B cell (primary cell): ENCODE measurements around the gene CRHR1. TPM values are rescaled to one million over a fixed set of nuclear protein-coding genes. Genes with fewer than 3 reads are reported as not detected.

Source experiments
- ATAC-seq: fragments of 200-7000 bp; cut with Tn5 transposase; one replicate; pipeline ENCODE4 v1.10.0; 2021; ENCODE audit warnings: low read depth, mild to moderate bottlenecking, moderate number of reproducible peaks, moderate library complexity
- CTCF ChIA-PET: fragments of 350-600 bp; sonication (Branson Sonifier 250); formaldehyde crosslinking; loops from one replicate; lab custom pipeline; 2021; ENCODE audit warnings: antibody characterized with exemption, inconsistent platforms; lab: Charles Lee
- POLR2A ChIA-PET: fragments of 350-600 bp; sonication (Branson Sonifier 250); formaldehyde crosslinking; loops from one replicate; lab custom pipeline; 2021; ENCODE audit warnings: antibody characterized with exemption; lab: Charles Lee
- DNase-seq: peaks from one replicate; pipeline ENCODE4 v3.0.0; 2013
- H2AFZ ChIP-seq: 2 replicates; pipeline ENCODE4 v1.6.1; 2012; ENCODE audit warnings: mild to moderate bottlenecking, low read depth, low read length; ENCODE audit not compliant: insufficient read depth, poor library complexity, severe bottlenecking
- H3K27ac ChIP-seq, 2 donors: 1 replicate in 1 of 2; 2 replicates in 1 of 2; pipeline ENCODE4 v1.5.1; 2012 to 2013; ENCODE audit warnings: low read length in 2 of 2, mild to moderate bottlenecking in 2 of 2, moderate library complexity in 1 of 2
- H3K27me3 ChIP-seq, 4 experiments: fragments of 200-600 bp in 1 of 4; sonication (generic) in 1 of 4; replicated peaks in 1 of 4; 1 replicate in 2 of 4; 2 replicates in 2 of 4; pipeline versions ENCODE4 v1.6.1 to v1.7.0; 2013 to 2016; ENCODE audit warnings: low read length in 3 of 4, mild to moderate bottlenecking in 2 of 4, mixed read lengths in 1 of 4, moderate library complexity in 1 of 4; ENCODE audit not compliant: insufficient read depth in 4 of 4, control insufficient read depth in 3 of 4; ENCODE audit errors: control extremely low read depth in 1 of 4
- H3K36me3 ChIP-seq, 2 experiments: replicated peaks in 1 of 2; 1 replicate in 1 of 2; 2 replicates in 1 of 2; pipeline versions ENCODE4 v1.6.1 to v1.7.1; 2013; ENCODE audit warnings: low read length in 1 of 2; ENCODE audit not compliant: insufficient read depth in 2 of 2, control insufficient read depth in 1 of 2; ENCODE audit errors: control extremely low read depth in 1 of 2, extremely low read depth in 1 of 2
- H3K4me1 ChIP-seq, 2 donors: fragments of 200-600 bp in 1 of 2; sonication (generic) in 1 of 2; 1 replicate in 1 of 2; 2 replicates in 1 of 2; pipeline versions ENCODE4 v1.5.1 to v1.6.1; 2013 to 2017; ENCODE audit warnings: low read length in 2 of 2; ENCODE audit not compliant: control insufficient read depth in 2 of 2, insufficient read depth in 2 of 2
- H3K4me2 ChIP-seq: replicated peaks from 2 replicates; pipeline ENCODE3; 2012; ENCODE audit warnings: mild to moderate bottlenecking, low read depth, low read length; ENCODE audit not compliant: poor library complexity, severe bottlenecking
- H3K4me3 ChIP-seq, 5 experiments: fragments of 200-600 bp in 1 of 5; sonication (generic) in 1 of 5; 1 replicate in 3 of 5; 2 replicates in 2 of 5; pipeline versions ENCODE4 v1.5.1 to v1.7.0; 2011 to 2016; ENCODE audit warnings: low read length in 4 of 5, mild to moderate bottlenecking in 4 of 5, low read depth in 2 of 5, control low read depth in 1 of 5, moderate library complexity in 1 of 5; ENCODE audit not compliant: insufficient read depth in 1 of 5; ENCODE audit errors: control extremely low read depth in 1 of 5, extremely low read depth in 1 of 5
- H3K79me2 ChIP-seq: fragments of 200-600 bp; sonication (generic); one replicate; pipeline ENCODE4 v1.6.0; 2016; ENCODE audit warnings: low read length; ENCODE audit not compliant: control insufficient read depth, insufficient read depth
- H3K9ac ChIP-seq: fragments of 200-600 bp; sonication (generic); 2 replicates; pipeline ENCODE4 v1.6.1; 2017; ENCODE audit warnings: mild to moderate bottlenecking, low read length, moderate library complexity
- H3K9me3 ChIP-seq, 3 donors: one replicate each; pipeline versions ENCODE4 v1.6.1 to v1.7.1; 2013; ENCODE audit warnings: low read length in 2 of 3; ENCODE audit not compliant: control insufficient read depth in 2 of 3, insufficient read depth in 1 of 3; ENCODE audit errors: control extremely low read depth in 1 of 3
- H4K20me1 ChIP-seq: 2 replicates; pipeline ENCODE4 v1.6.0; 2012; ENCODE audit warnings: mild to moderate bottlenecking, low read length; ENCODE audit not compliant: insufficient read depth, control insufficient read depth, poor library complexity, severe bottlenecking
- H3K27ac Mint-ChIP-seq: one replicate; pipeline ENCODE4 v1.8.0; 2021; ENCODE audit warnings: mixed read lengths
- H3K27me3 Mint-ChIP-seq: one replicate; pipeline ENCODE4 v1.8.0; 2021; ENCODE audit warnings: mixed read lengths
- H3K4me1 Mint-ChIP-seq: one replicate; pipeline ENCODE4 v1.8.0; 2021; ENCODE audit warnings: mixed read lengths
- H3K4me3 Mint-ChIP-seq: one replicate; pipeline ENCODE4 v1.8.0; 2021; ENCODE audit warnings: mixed read lengths
- H3K9me3 Mint-ChIP-seq: one replicate; pipeline ENCODE4 v1.8.0; 2022; ENCODE audit warnings: mixed read lengths; ENCODE audit not compliant: insufficient read depth
- EZH2 ChIP-seq: IDR thresholded peaks from 2 replicates; pipeline ENCODE4 v1.6.1; 2012; ENCODE audit warnings: borderline replicate concordance, low read depth, mild to moderate bottlenecking, moderate library complexity, low read length; ENCODE audit not compliant: insufficient read depth, poor library complexity, severe bottlenecking
- WGBS: methylation state at CpG from one replicate; pipeline ENCODE4 v1.1.5; 2013; ENCODE audit warnings: missing lambda C conversion rate; ENCODE audit not compliant: insufficient coverage; 5-methylcytosine and 5-hydroxymethylcytosine counted together
- intact Hi-C: fragments of 100-400 bp; cut with micrococcal nuclease; formaldehyde crosslinking; loops from one replicate; pipeline ENCODE4 v1.10.0; 2022
- polyA plus RNA-seq: library from polyadenylated mRNA; depleted of rRNA; stranded (reverse); fragments of >200 nt; gene quantifications from 2 replicates; pipeline ENCODE4 v1.2.3, GENCODE V29; 2012
- total RNA-seq, 2 donors: library from RNA; stranded (reverse); fragments of 120-200 nt in 1 of 2; gene quantifications; 1 replicate in 1 of 2; 2 replicates in 1 of 2; pipeline versions ENCODE4 v1.2.3 to v1.2.4, GENCODE V29; 2013 to 2022
- TF ChIP-seq, protein P1 (sequence below): fragments of 200-600 bp; IDR thresholded peaks from one replicate; pipeline ENCODE4 v1.8.0; 2022; ENCODE audit warnings: antibody characterized with exemption, mild to moderate bottlenecking

CRHR1 gene
- total and polyA plus RNA-seq, 2 donors (not counting 1 experiment from before 2014, with no cell fraction given), result not detected

DNA sequence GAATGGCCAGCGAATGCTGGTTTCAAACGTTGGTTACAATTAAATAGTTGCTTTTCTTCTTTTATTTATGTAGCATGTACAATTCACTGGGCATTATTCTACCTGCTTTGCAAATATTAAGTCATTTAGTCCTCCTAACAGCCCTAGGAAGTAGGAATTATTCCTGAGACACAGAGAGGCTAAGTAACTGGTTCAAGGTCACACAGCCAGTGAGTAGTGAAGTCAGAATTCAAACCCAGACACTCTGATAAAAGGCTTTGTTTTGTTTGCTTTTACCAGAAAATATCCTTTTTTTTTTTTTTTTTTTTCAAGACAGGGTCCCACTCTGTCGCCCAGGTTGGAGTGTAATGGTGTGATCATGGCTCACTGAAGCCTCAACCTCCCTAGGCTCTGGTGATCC, 2.2 kb downstream of the CRHR1 start:
- no peak overlapping the region for H3K4me3 ChIP-seq
- WGBS, result no CpG with 5 or more reads among the region's 3 CpGs
- POLR2A ChIA-PET, result no interaction called here
- H3K36me3 ChIP-seq, result no peaks in the 10 kb centered on the region
- TF ChIP-seq, protein P1, sequence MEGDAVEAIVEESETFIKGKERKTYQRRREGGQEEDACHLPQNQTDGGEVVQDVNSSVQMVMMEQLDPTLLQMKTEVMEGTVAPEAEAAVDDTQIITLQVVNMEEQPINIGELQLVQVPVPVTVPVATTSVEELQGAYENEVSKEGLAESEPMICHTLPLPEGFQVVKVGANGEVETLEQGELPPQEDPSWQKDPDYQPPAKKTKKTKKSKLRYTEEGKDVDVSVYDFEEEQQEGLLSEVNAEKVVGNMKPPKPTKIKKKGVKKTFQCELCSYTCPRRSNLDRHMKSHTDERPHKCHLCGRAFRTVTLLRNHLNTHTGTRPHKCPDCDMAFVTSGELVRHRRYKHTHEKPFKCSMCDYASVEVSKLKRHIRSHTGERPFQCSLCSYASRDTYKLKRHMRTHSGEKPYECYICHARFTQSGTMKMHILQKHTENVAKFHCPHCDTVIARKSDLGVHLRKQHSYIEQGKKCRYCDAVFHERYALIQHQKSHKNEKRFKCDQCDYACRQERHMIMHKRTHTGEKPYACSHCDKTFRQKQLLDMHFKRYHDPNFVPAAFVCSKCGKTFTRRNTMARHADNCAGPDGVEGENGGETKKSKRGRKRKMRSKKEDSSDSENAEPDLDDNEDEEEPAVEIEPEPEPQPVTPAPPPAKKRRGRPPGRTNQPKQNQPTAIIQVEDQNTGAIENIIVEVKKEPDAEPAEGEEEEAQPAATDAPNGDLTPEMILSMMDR, result no peak
- no peak for TF ChIP-seq EZH2
- H3K27me3 ChIP-seq, result peaks cover 0 to 67% (median 40%) of the 10 kb centered on the region in 4 experiments
- H3K4me2 ChIP-seq, result no peak overlapping the region
- Mint-ChIP-seq H3K4me3 (no peak overlapping the region), H3K27ac (no peak overlapping the region), H3K4me1 (peaks cover 16% of the 10 kb centered on the region), H3K27me3 (peaks cover 73% of the 10 kb centered on the region), H3K9me3 (no peaks in the 10 kb centered on the region)
- H4K20me1 ChIP-seq, result no peaks in the 10 kb centered on the region
- ATAC-seq (no peak), DNase-seq (no peak)
- no peak overlapping the region for H3K27ac ChIP-seq
- no peaks in the 10 kb centered on the region for H3K79me2 ChIP-seq
- no peaks in the 10 kb centered on the region for H3K9me3 ChIP-seq
- CTCF ChIA-PET, result interaction anchor here (0.6 kb wide), 1 partner anchor 29 kb away, joined by 4 read pairs; no protein-coding TSS in a partner anchor
- no peak overlapping the region for H3K9ac ChIP-seq
- no peak overlapping the region for H2AFZ ChIP-seq
- intact Hi-C loops, result loop anchor here (5.0 kb wide), 1 partner anchor 46 kb away; no protein-coding TSS in a partner anchor
- H3K4me1 ChIP-seq, result peaks cover 20 to 22% of the 10 kb centered on the region in 2 donors

DNA sequence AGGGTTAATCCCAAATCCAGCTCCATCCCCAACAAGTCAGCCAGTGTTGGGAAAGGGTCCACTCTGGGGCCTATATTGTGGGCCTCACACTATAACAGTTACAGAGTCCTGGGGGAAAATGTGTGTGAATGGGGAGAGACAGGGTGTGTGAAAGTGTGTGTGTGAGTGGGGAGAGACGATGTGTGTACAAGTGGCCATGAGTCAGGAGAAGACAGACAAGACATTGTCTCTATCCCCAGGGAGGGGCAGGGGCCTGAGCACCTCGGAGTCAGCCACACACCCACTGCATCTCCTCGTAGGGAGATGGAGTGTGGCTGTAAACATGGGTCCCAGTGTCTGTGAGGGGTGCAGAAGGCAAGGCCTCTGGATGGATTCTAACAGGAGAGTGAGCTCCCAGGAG, 2.9 kb downstream of the CRHR1 start:
- H3K36me3 ChIP-seq, result no peaks in the 10 kb centered on the region
- DNase-seq (no peak), ATAC-seq (no peak)
- CTCF ChIA-PET, result interaction anchor here (0.6 kb wide), 1 partner anchor 29 kb away, joined by 4 read pairs; no protein-coding TSS in a partner anchor
- peaks cover 14% of the 10 kb centered on the region for H3K4me1 Mint-ChIP-seq
- no peaks in the 10 kb centered on the region for H3K9me3 Mint-ChIP-seq
- H3K9ac ChIP-seq, result no peak overlapping the region
- H3K79me2 ChIP-seq, result no peaks in the 10 kb centered on the region
- H3K9me3 ChIP-seq, result no peaks in the 10 kb centered on the region
- H3K4me2 ChIP-seq, result no peak overlapping the region
- peaks cover 0 to 60% (median 37%) of the 10 kb centered on the region in 4 experiments for H3K27me3 ChIP-seq
- H3K27ac ChIP-seq, result no peak overlapping the region
- POLR2A ChIA-PET, result no interaction called here
- no peak overlapping the region for H3K4me3 ChIP-seq
- no peak overlapping the region for H3K4me3 Mint-ChIP-seq
- H4K20me1 ChIP-seq, result no peaks in the 10 kb centered on the region
- H3K4me1 ChIP-seq, result peaks cover 20 to 22% of the 10 kb centered on the region in 2 donors
- intact Hi-C loops, result loop anchor here (5.0 kb wide), 1 partner anchor 45 kb away; no protein-coding TSS in a partner anchor
- TF ChIP-seq, protein P1, result no peak
- TF ChIP-seq EZH2, result no peak
- H3K27me3 Mint-ChIP-seq, result peaks cover 67% of the 10 kb centered on the region
- H3K27ac Mint-ChIP-seq, result no peak overlapping the region
- H2AFZ ChIP-seq, result no peak overlapping the region
- 71% methylated on average over 1 of the region's 3 CpGs for WGBS
